ENCODE results near the gene IL36RN. TPM values are rescaled to one million over a fixed set of nuclear protein-coding genes. Genes with fewer than 3 reads are reported as not detected.

Gene IL36RN
- total RNA-seq, 2 donors from 2014 or later = not detected

GRCh38 chr2:113034016-113034415 lies 25.0 kb upstream of the IL36RN start:
- no peaks in the 10 kb centered on the region for H3K9me3 ChIP-seq
- H3K36me3 ChIP-seq = no peaks in the 10 kb centered on the region
- H3K27me3 ChIP-seq = no peaks in the 10 kb centered on the region
- DNase-seq (ENCODE audit: low spot score) = no peak
- no peak for TF ChIP-seq CTCF (IDR thresholded peaks at IDR 0.05)
- H3K27ac ChIP-seq = no peak overlapping the region
- no peaks in the 10 kb centered on the region for H3K4me1 ChIP-seq
- no peak overlapping the region for H3K4me3 ChIP-seq

- Histone ChIP-seq H3K36me3 (no peaks in the 10 kb centered on the region), H3K27ac (no peak overlapping the region), H3K9me3 (no peaks in the 10 kb centered on the region), H3K4me1 (no peaks in the 10 kb centered on the region), H3K27me3 (no peaks in the 10 kb centered on the region), H3K4me3 (no peak overlapping the region)
- DNase-seq (ENCODE audit: low spot score) = no peak
- no peak for TF ChIP-seq CTCF (IDR thresholded peaks at IDR 0.05)
Measured at GRCh38 chr2:113036763-113037162, 22.2 kb upstream of the IL36RN start.

GRCh38 chr2:113038291-113038690 lies 20.7 kb upstream of the IL36RN start:
- TF ChIP-seq CTCF (IDR thresholded peaks at IDR 0.05) = no peak
- no peak overlapping the region for H3K4me3 ChIP-seq
- H3K4me1 ChIP-seq = no peaks in the 10 kb centered on the region
- no peaks in the 10 kb centered on the region for H3K9me3 ChIP-seq
- no peaks in the 10 kb centered on the region for H3K27me3 ChIP-seq
- H3K36me3 ChIP-seq = no peaks in the 10 kb centered on the region
- no peak for DNase-seq (ENCODE audit: low spot score)
- no peak overlapping the region for H3K27ac ChIP-seq

- Histone ChIP-seq H3K4me3 (no peak overlapping the region), H3K4me1 (no peaks in the 10 kb centered on the region), H3K36me3 (no peaks in the 10 kb centered on the region), H3K27ac (no peak overlapping the region), H3K27me3 (no peaks in the 10 kb centered on the region), H3K9me3 (no peaks in the 10 kb centered on the region)
- TF ChIP-seq CTCF (IDR thresholded peaks at IDR 0.05) = no peak
- no peak for DNase-seq (ENCODE audit: low spot score)
Measured at GRCh38 chr2:113039158-113039557, 19.8 kb upstream of the IL36RN start.

GRCh38 chr2:113039719-113040118 lies 19.3 kb upstream of the IL36RN start:
- Histone ChIP-seq H3K36me3 (no peaks in the 10 kb centered on the region), H3K4me3 (no peak overlapping the region), H3K27ac (no peak overlapping the region), H3K4me1 (no peaks in the 10 kb centered on the region), H3K27me3 (no peaks in the 10 kb centered on the region), H3K9me3 (no peaks in the 10 kb centered on the region)
- no peak for TF ChIP-seq CTCF (IDR thresholded peaks at IDR 0.05)
- DNase-seq (ENCODE audit: low spot score) = no peak

- no peak for TF ChIP-seq CTCF (IDR thresholded peaks at IDR 0.05)
- no peaks in the 10 kb centered on the region for H3K4me1 ChIP-seq
- no peak for DNase-seq (ENCODE audit: low spot score)
- H3K27ac ChIP-seq = no peak overlapping the region
- no peak overlapping the region for H3K4me3 ChIP-seq
- no peaks in the 10 kb centered on the region for H3K27me3 ChIP-seq
- no peaks in the 10 kb centered on the region for H3K9me3 ChIP-seq
- no peaks in the 10 kb centered on the region for H3K36me3 ChIP-seq
Measured at GRCh38 chr2:113041871-113042270, 17.1 kb upstream of the IL36RN start.
